Gastrocnemius medialis (tissue), 4 donors: ENCODE results near the gene EPS8. TPM values are rescaled to one million over a fixed set of nuclear protein-coding genes. Genes with fewer than 3 reads are reported as not detected.
A peak's percentile ranks its signal among the peaks of the same experiment; 100 is the strongest.

Experiments used
- ATAC-seq, 2 donors: fragments of 150-250 bp; one replicate each; pipeline ENCODE4 v1.9.1; 2016
- DNase-seq, 2 donors: peaks; one replicate each; pipeline ENCODE4 v3.0.0-alpha.2; 2019
- H3K27ac ChIP-seq, 4 donors: fragments of 200-600 bp; sonication (generic); 1 replicate in 1 of 4; 2 replicates in 3 of 4; pipeline ENCODE4 v1.5.1; 2016 to 2018; ENCODE audit warnings: mild to moderate bottlenecking in 2 of 4, moderate library complexity in 1 of 4
- H3K27me3 ChIP-seq, 3 donors: fragments of 200-600 bp; sonication (generic) in 2 of 3; 1 replicate in 1 of 3; 2 replicates in 2 of 3; pipeline versions ENCODE4 v1.5.1 to v1.6.0; 2016 to 2019; ENCODE audit warnings: mild to moderate bottlenecking in 1 of 3, moderate library complexity in 1 of 3
- H3K36me3 ChIP-seq, 2 donors: fragments of 200-600 bp; sonication (generic) in 1 of 2; one replicate each; pipeline ENCODE4 v1.5.1; 2017 to 2018
- H3K4me1 ChIP-seq, 2 donors: fragments of 200-600 bp; sonication (generic) in 1 of 2; one replicate each; pipeline ENCODE4 v1.5.1; 2016 to 2017; ENCODE audit warnings: mild to moderate bottlenecking in 2 of 2
- H3K4me3 ChIP-seq, 4 donors: fragments of 200-600 bp; sonication (generic) in 3 of 4; 1 replicate in 1 of 4; 2 replicates in 3 of 4; pipeline ENCODE4 v1.5.1; 2016 to 2019; ENCODE audit warnings: mild to moderate bottlenecking in 2 of 4
- H3K9me3 ChIP-seq, 3 donors: fragments of 200-600 bp; sonication (generic) in 2 of 3; 1 replicate in 1 of 3; 2 replicates in 2 of 3; pipeline ENCODE4 v1.5.1; 2016 to 2019
- CTCF ChIP-seq, 5 experiments: fragments of 450-650 bp in 3 of 5; fragments of 200-600 bp in 2 of 5; sonication (generic) in 2 of 5; IDR thresholded peaks in 4 of 5; conservative IDR thresholded peaks in 1 of 5; 1 replicate in 4 of 5; 2 replicates in 1 of 5; pipeline ENCODE4 v1.5.1; 2016 to 2019; ENCODE audit warnings: antibody characterized with exemption in 5 of 5, mild to moderate bottlenecking in 3 of 5, moderate library complexity in 3 of 5
- POLR2A ChIP-seq, 2 donors: fragments of 450-650 bp; IDR thresholded peaks; one replicate each; pipeline ENCODE4 v1.6.1; 2017; ENCODE audit warnings: antibody characterized with exemption in 2 of 2, mild to moderate bottlenecking in 2 of 2, moderate library complexity in 2 of 2
- in situ Hi-C, 4 donors: fragments of 200-750 bp; cut with MboI; loops; one replicate each; pipeline versions ENCODE4 v1.15.0 to v1.8.0; 2017; ENCODE audit warnings: low sequenced_read_pairs in 4 of 4
- intact Hi-C: fragments of 100-400 bp; cut with DNase I; formaldehyde crosslinking; loops from one replicate; pipeline ENCODE4 v1.15.1; 2023; ENCODE audit warnings: low total_unique reads
- total RNA-seq, 4 donors: library from RNA; depleted of rRNA; stranded (reverse); fragments of >200 nt; gene quantifications; one replicate each; pipeline versions ENCODE4 v1.1.0 to v1.2.3, GENCODE V29; 2016

EPS8 gene
- total RNA-seq: 10 to 100 TPM; 26.8 to 48.4 (median 32.0) TPM

- H3K27ac ChIP-seq: peak within 1 kb of the TSS; percentile 84 to 91 (median 87)
- peaks cover 0 to 5% of the 10 kb centered on the region in 2 donors for H3K4me1 ChIP-seq
- in situ Hi-C loops (loop anchor here in 1 of 4 donors (25.0 kb wide), 1 partner anchor 1402 kb away; no protein-coding TSS in a partner anchor), intact Hi-C loops (loop anchor here (1.0 to 10.0 kb wide), 5 partner anchors 63 to 1405 kb away; partner anchors contain the start of gene STRAP)
- TF ChIP-seq POLR2A (IDR thresholded peaks at IDR 0.05) (peak; percentile 76 to 87), CTCF (IDR thresholded peaks at IDR 0.05 in 4 of 5, conservative IDR thresholded peaks at IDR 0.05 in 1 of 5) (peak in 2 of 5 experiments; percentile 19 to 24)
- no peaks in the 10 kb centered on the region for H3K36me3 ChIP-seq
- DNase-seq: peak; percentile 74 to 85
- H3K4me3 ChIP-seq: peak within 1 kb of the TSS; percentile 75 to 84 (median 82)
- ATAC-seq: peak; percentile 91 to 93
- H3K27me3 ChIP-seq: no peaks in the 10 kb centered on the region
- H3K9me3 ChIP-seq: no peaks in the 10 kb centered on the region
These were observed at the start of gene EPS8 for GRCh38 chr12:15789220-15790171. Gene EPS8 (minus strand): TSS chr12:15789388. CDS start chr12:15682951, 106,437 bp downstream.

GRCh38 chr12:15837141-15837790, 48.1 kb upstream of the EPS8 start:
- in situ Hi-C loops: no loop called here
- no peak for DNase-seq
- TF ChIP-seq POLR2A (IDR thresholded peaks at IDR 0.05): no peak

GRCh38 chr12:15834575-15834974, 45.4 kb upstream of the EPS8 start:
- no peaks in the 10 kb centered on the region for H3K36me3 ChIP-seq
- DNase-seq (no peak), ATAC-seq (no peak)
- H3K4me1 ChIP-seq: peaks cover 0 to 4% of the 10 kb centered on the region in 2 donors
- TF ChIP-seq POLR2A (IDR thresholded peaks at IDR 0.05) (no peak), CTCF (IDR thresholded peaks at IDR 0.05 in 4 of 5, conservative IDR thresholded peaks at IDR 0.05 in 1 of 5) (no peak)
- H3K27me3 ChIP-seq: no peaks in the 10 kb centered on the region
- no peaks in the 10 kb centered on the region for H3K9me3 ChIP-seq
- intact Hi-C loops: no loop called here
- H3K4me3 ChIP-seq: no peak overlapping the region
- in situ Hi-C loops: no loop called here
- H3K27ac ChIP-seq: no peak overlapping the region

More at GRCh38 chr12:15837141-15837790, 48.1 kb upstream of the EPS8 start:
- Histone ChIP-seq H3K9me3 (no peaks in the 10 kb centered on the region), H3K27ac (no peak overlapping the region), H3K4me3 (no peak overlapping the region), H3K4me1 (no peaks in the 10 kb centered on the region), H3K27me3 (no peaks in the 10 kb centered on the region), H3K36me3 (no peaks in the 10 kb centered on the region)
- intact Hi-C loops: no loop called here
- ATAC-seq: peak in 1 of 2 donors; percentile 41

DNA sequence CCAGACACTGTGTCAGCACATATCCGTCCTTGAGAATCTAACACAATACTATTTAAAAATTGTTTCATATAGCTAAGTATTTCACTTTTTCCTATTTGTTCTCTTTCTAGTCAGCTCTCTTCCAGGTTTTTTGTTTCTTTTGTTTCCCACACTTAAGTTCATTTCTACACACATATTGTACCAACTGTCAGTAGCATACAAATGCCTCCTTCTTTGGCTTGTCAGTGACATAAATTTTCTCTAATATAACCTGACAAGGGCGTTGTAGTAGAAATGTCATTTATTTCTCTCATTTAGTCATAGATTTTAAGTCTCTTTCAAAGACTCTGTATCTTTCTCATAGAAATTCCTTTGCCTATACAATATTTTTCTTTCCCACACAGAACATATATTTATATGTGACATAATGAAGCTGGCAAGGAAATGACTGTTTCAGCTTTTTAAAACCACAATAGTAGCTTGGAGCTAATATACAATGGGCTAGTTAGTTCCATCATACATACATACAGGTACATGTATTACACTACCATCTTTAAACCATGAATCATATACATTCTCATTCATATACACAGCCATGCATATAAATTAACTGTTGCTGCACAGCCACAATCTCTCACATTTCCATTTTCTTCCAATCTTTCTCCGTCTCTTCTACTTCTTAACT, 42.3 kb upstream of the EPS8 start:
- Histone ChIP-seq H3K27ac (no peak overlapping the region), H3K9me3 (no peaks in the 10 kb centered on the region), H3K4me1 (peaks cover 0 to 4% of the 10 kb centered on the region in 2 donors), H3K27me3 (no peaks in the 10 kb centered on the region), H3K36me3 (no peaks in the 10 kb centered on the region), H3K4me3 (no peak overlapping the region)
- intact Hi-C loops (no loop called here), in situ Hi-C loops (no loop called here)
- TF ChIP-seq CTCF (IDR thresholded peaks at IDR 0.05 in 4 of 5, conservative IDR thresholded peaks at IDR 0.05 in 1 of 5) (no peak), POLR2A (IDR thresholded peaks at IDR 0.05) (no peak)
- no peak for ATAC-seq
- no peak for DNase-seq
